ENCODE data around the gene MFSD6. TPM values are rescaled to one million over a fixed set of nuclear protein-coding genes. Genes with fewer than 3 reads are reported as not detected.

MFSD6 gene
- total RNA-seq, 1 donor from 2014 or later = 1.5 TPM

DNA sequence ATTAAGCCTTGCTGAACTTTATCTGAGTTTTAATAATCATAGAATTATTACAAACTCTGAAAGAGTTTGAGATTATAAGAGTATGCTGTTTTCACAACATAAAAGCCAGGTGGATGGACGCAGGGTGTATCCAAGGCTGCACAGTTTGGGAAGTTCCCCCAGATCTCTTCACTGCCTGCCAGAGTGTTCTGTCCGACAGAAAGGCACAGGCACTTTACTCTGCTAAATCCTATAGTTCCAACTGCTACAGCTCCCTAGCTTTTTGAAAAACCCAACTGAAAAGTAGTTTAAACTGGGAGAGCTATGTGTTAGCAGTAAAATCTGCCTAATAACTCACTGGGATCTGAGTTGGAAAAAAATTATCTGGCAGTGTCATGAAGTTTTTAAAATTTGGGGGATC lies 38.0 kb downstream of the MFSD6 start:
- Mint-ChIP-seq H3K4me1 (no peaks in the 10 kb centered on the region), H3K9me3 (no peaks in the 10 kb centered on the region), H3K36me3 (ENCODE audit: low read depth) (no peaks in the 10 kb centered on the region), H3K4me3 (no peak overlapping the region), H3K27ac (ENCODE audit: unreplicated experiment) (no peak overlapping the region), H3K27me3 (ENCODE audit: low read depth) (no peaks in the 10 kb centered on the region)
- TF ChIP-seq, protein P1, sequence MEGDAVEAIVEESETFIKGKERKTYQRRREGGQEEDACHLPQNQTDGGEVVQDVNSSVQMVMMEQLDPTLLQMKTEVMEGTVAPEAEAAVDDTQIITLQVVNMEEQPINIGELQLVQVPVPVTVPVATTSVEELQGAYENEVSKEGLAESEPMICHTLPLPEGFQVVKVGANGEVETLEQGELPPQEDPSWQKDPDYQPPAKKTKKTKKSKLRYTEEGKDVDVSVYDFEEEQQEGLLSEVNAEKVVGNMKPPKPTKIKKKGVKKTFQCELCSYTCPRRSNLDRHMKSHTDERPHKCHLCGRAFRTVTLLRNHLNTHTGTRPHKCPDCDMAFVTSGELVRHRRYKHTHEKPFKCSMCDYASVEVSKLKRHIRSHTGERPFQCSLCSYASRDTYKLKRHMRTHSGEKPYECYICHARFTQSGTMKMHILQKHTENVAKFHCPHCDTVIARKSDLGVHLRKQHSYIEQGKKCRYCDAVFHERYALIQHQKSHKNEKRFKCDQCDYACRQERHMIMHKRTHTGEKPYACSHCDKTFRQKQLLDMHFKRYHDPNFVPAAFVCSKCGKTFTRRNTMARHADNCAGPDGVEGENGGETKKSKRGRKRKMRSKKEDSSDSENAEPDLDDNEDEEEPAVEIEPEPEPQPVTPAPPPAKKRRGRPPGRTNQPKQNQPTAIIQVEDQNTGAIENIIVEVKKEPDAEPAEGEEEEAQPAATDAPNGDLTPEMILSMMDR (conservative IDR thresholded peaks at IDR 0.05) = no peak
- no peak for DNase-seq (ENCODE audit: low read depth, low spot score)

DNA sequence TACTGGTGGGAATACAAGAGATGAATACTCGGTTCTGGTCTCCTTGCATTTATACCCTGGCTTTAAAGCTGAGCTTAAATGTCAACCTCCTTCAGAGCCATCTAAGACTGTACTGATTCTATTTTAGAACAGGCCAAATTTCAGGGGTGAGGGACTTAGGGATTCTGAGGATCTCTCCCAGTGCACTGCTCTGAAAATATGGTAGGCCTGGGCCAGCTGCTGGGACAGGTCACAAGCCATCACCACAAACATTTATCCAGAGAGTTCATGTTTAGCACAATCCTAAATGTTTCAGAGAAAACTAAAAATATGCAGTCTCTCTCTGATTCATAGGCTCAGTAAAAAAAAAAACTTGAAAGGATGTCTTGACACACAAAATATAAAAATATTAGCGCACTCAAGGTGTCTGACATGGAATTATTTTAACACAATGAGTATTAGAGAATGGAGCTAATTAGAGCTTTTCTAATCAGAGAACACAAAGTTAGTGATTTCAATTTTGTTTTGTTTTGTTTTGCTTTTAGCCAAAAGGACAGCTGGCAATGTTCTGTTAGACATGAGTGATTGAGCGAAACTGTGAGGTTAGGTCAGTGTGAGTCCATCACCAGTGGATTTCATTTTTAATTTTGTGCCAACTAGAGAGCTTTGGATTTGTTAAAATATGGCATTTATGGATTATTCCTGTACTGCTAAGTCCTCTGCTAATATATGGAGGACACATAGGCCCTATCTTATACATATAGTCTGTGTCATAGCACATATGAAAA lies 38.8 kb downstream of the MFSD6 start:
- Mint-ChIP-seq H3K4me3 (no peak overlapping the region), H3K27me3 (ENCODE audit: low read depth) (no peaks in the 10 kb centered on the region), H3K4me1 (no peaks in the 10 kb centered on the region), H3K27ac (ENCODE audit: unreplicated experiment) (no peak overlapping the region), H3K9me3 (no peaks in the 10 kb centered on the region), H3K36me3 (ENCODE audit: low read depth) (no peaks in the 10 kb centered on the region)
- no peak for DNase-seq (ENCODE audit: low read depth, low spot score)
- TF ChIP-seq, protein P1 (conservative IDR thresholded peaks at IDR 0.05) = no peak

DNA sequence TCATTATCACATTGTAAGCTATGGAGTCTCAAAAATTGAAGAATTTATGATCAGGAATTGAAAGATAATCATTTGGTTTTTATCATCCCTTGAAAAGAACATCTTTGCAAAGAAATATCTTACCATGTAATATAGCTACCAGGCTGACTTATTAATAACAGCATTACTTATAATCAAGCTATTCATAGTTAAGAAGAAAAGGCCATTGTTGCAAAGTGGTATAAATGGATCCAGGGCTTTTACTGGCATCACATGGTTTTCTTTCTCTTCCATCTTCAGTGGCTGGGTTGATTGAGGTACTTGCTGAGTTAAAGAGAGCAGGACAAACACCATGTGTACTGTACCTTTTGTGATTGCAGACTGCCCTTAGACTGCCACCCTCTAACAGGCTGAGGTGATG lies 39.6 kb downstream of the MFSD6 start:
- no peaks in the 10 kb centered on the region for H3K9me3 Mint-ChIP-seq
- H3K27me3 Mint-ChIP-seq (ENCODE audit: low read depth) = no peaks in the 10 kb centered on the region
- TF ChIP-seq, protein P1 (conservative IDR thresholded peaks at IDR 0.05) = no peak
- H3K27ac Mint-ChIP-seq (ENCODE audit: unreplicated experiment) = no peak overlapping the region
- no peak overlapping the region for H3K4me3 Mint-ChIP-seq
- no peak for DNase-seq (ENCODE audit: low read depth, low spot score)
- no peaks in the 10 kb centered on the region for H3K36me3 Mint-ChIP-seq (ENCODE audit: low read depth)
- no peaks in the 10 kb centered on the region for H3K4me1 Mint-ChIP-seq

DNA sequence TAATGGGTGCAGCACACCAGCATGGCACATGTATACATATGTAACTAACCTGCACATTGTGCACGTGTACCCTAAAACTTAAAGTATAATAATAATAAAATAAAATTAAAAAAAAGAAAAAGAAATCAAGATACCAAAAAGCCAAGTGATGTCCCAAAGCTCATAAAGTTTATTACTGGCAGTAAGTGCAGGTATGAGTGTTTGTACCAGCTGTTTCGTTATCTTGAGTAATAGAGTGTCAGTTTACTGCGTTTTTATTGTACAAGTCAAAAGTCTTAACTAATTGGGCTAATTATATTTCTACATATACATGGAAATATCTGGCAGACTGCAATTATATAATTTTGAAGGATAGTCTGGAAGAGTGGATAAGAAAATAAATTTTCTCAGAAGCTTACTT lies 41.8 kb downstream of the MFSD6 start:
- Mint-ChIP-seq H3K27me3 (ENCODE audit: low read depth) (no peaks in the 10 kb centered on the region), H3K36me3 (ENCODE audit: low read depth) (no peaks in the 10 kb centered on the region), H3K9me3 (peaks cover 3% of the 10 kb centered on the region), H3K4me3 (no peak overlapping the region), H3K27ac (ENCODE audit: unreplicated experiment) (no peak overlapping the region), H3K4me1 (no peaks in the 10 kb centered on the region)
- no peak for DNase-seq (ENCODE audit: low read depth, low spot score)
- TF ChIP-seq, protein P1 (conservative IDR thresholded peaks at IDR 0.05) = no peak

DNA sequence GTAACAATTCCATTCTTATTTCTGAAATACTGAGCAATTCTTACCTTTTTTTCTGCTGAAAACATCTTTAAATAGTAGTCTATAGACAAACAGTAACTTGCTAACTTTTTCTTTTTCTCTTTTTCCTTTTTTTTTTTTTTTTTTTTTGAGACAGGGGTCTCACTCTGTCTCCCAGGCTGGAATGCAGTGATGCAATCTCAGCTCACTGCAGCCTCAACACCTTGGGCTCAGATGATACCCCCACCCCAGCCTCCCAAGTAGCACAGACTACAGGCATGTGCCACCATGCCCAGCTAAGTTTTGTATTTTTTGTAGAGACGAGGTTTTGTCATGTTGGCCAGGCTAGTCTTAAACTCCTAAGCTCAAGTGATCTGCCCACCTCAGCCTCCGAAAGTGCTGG lies 42.2 kb downstream of the MFSD6 start:
- Mint-ChIP-seq H3K36me3 (ENCODE audit: low read depth) (no peaks in the 10 kb centered on the region), H3K27ac (ENCODE audit: unreplicated experiment) (no peak overlapping the region), H3K4me3 (no peak overlapping the region), H3K9me3 (peaks cover 3% of the 10 kb centered on the region), H3K27me3 (ENCODE audit: low read depth) (no peaks in the 10 kb centered on the region), H3K4me1 (no peaks in the 10 kb centered on the region)
- no peak for DNase-seq (ENCODE audit: low read depth, low spot score)
- TF ChIP-seq, protein P1 (conservative IDR thresholded peaks at IDR 0.05) = no peak
